ENCODE data around the gene GRHL1. TPM values are rescaled to one million over a fixed set of nuclear protein-coding genes. Genes with fewer than 3 reads are reported as not detected.

GRHL1 gene
- total and polyA plus RNA-seq, 2 of the 8 experiments (the other 6 are each of a cell fraction or from before 2014, with no cell fraction given) = 1.3 to 3.6 TPM

- no peak overlapping the region for H3K9ac ChIP-seq (replicated peaks in 1 of 4; ENCODE audit: extremely low read depth in 1 of 4, low read depth in 3 of 4, low read length in 3 of 4)
- H4K8ac ChIP-seq (ENCODE audit: extremely low read depth, insufficient read depth, low read length) = no peak overlapping the region
- H2BK20ac ChIP-seq (ENCODE audit: low read length) = no peak overlapping the region
- ChIA-PET POLR2A (ENCODE audit: partially characterized antibody) (no interaction called here), CTCF (ENCODE audit: partially characterized antibody) (interaction anchor here (0.9 to 1.5 kb wide), 3 partner anchors 8 to 32 kb away, joined by 3 to 10 read pairs (median 5); no protein-coding TSS in a partner anchor)
- H3K27me3 ChIP-seq (replicated peaks in 1 of 4; ENCODE audit: control insufficient read depth in 3 of 4, extremely low read depth in 1 of 4, insufficient read depth in 3 of 4, low read length in 3 of 4) = no peaks in the 10 kb centered on the region
- whole genome bisulfite sequencing, 2 experiments (ENCODE audit: extremely low coverage in 1 of 2, insufficient coverage in 1 of 2, insufficient read length in 1 of 2, insufficient replicate concordance in 2 of 2, low coverage in 1 of 2, low lambda C conversion rate in 2 of 2, missing lambda C conversion rate in 1 of 2) = 83% methylated on average over 9 of the region's 9 CpGs; no CpG with 5 or more reads in 1 of the 2 experiments
- no peak overlapping the region for H3K14ac ChIP-seq (ENCODE audit: insufficient read length)
- H3K4me3 ChIP-seq (ENCODE audit: extremely low read depth in 1 of 4, insufficient read depth in 2 of 4, low read depth in 3 of 4, low read length in 4 of 4) = no peak overlapping the region
- DNase-seq (ENCODE audit: low read depth in 1 of 2, low spot score in 2 of 2) = no peak
- no peak overlapping the region for H4K91ac ChIP-seq (replicated peaks; ENCODE audit: insufficient read length, low read length)
- no peak overlapping the region for H2AK5ac ChIP-seq (ENCODE audit: low read depth, low read length)
- H4K5ac ChIP-seq (ENCODE audit: insufficient read length, low read depth, low read length) = no peak overlapping the region
- no peaks in the 10 kb centered on the region for H4K20me1 ChIP-seq (replicated peaks in 1 of 2; ENCODE audit: control insufficient read depth in 1 of 2, insufficient read depth in 2 of 2, low read length in 2 of 2)
- no peak overlapping the region for H2AFZ ChIP-seq (ENCODE audit: low read length)
- no peak overlapping the region for H2BK120ac ChIP-seq (replicated peaks; ENCODE audit: low read depth, low read length)
- no peaks in the 10 kb centered on the region for H3K9me3 ChIP-seq (ENCODE audit: insufficient read depth in 2 of 2, low read depth in 1 of 2, low read length in 1 of 2)
- no peaks in the 10 kb centered on the region for H3K79me1 ChIP-seq (ENCODE audit: low read depth, low read length)
- H2BK12ac ChIP-seq (ENCODE audit: low read depth, low read length) = no peak overlapping the region
- no peaks in the 10 kb centered on the region for H3K23me2 ChIP-seq (ENCODE audit: low read depth, low read length)
- H2BK15ac ChIP-seq (ENCODE audit: low read length) = no peak overlapping the region
- no peak overlapping the region for H3K4ac ChIP-seq (replicated peaks; ENCODE audit: insufficient read length, low read depth, low read length)
- no peak overlapping the region for H3K23ac ChIP-seq (ENCODE audit: insufficient read length)
- H3K4me1 ChIP-seq (replicated peaks in 1 of 4; ENCODE audit: control insufficient read depth in 3 of 4, insufficient read depth in 4 of 4, low read length in 3 of 4) = no peaks in the 10 kb centered on the region
- no peak overlapping the region for H3K56ac ChIP-seq (replicated peaks; ENCODE audit: insufficient read length, low read depth, low read length)
- H3K79me2 ChIP-seq (ENCODE audit: control insufficient read depth in 1 of 2, insufficient read depth in 2 of 2, low read length in 2 of 2) = no peaks in the 10 kb centered on the region
- no peak overlapping the region for H2BK5ac ChIP-seq (ENCODE audit: low read depth, low read length)
- FAIRE-seq = no peak
- no peak overlapping the region for H3K27ac ChIP-seq (ENCODE audit: low read depth, low read length)
- no peak overlapping the region for H3K4me2 ChIP-seq (ENCODE audit: insufficient read depth in 1 of 2, low read depth in 2 of 2, low read length in 2 of 2)
- no peak overlapping the region for H3K18ac ChIP-seq (ENCODE audit: extremely low read depth, low read length)
- H3K36me3 ChIP-seq (ENCODE audit: control insufficient read depth in 2 of 4, insufficient read depth in 4 of 4, low read length in 3 of 4) = no peaks in the 10 kb centered on the region
- TF ChIP-seq BRCA1 (IDR thresholded peaks at IDR 0.05; ENCODE audit: low read depth, low read length) (no peak), BACH1 (IDR thresholded peaks at IDR 0.05; ENCODE audit: low read length) (no peak), CEBPB (IDR thresholded peaks at IDR 0.05; ENCODE audit: low read depth, low read length) (no peak), SIRT6 (IDR thresholded peaks at IDR 0.05; ENCODE audit: low read length) (no peak), ATF2 (IDR thresholded peaks at IDR 0.05; ENCODE audit: low read length) (no peak), NRF1 (IDR thresholded peaks at IDR 0.05; ENCODE audit: low read depth, low read length) (no peak), YY1 (IDR thresholded peaks at IDR 0.05; ENCODE audit: low read depth, low read length) (no peak), RBBP5 (IDR thresholded peaks at IDR 0.05; ENCODE audit: borderline replicate concordance, low read depth, low read length) (no peak)
- TF ChIP-seq, protein P1, sequence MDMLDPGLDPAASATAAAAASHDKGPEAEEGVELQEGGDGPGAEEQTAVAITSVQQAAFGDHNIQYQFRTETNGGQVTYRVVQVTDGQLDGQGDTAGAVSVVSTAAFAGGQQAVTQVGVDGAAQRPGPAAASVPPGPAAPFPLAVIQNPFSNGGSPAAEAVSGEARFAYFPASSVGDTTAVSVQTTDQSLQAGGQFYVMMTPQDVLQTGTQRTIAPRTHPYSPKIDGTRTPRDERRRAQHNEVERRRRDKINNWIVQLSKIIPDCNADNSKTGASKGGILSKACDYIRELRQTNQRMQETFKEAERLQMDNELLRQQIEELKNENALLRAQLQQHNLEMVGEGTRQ (IDR thresholded peaks at IDR 0.05; ENCODE audit: low read length) = no peak
These were observed 41.1 kb downstream of the GRHL1 start for GRCh38 chr2:9992427-9993187.

All from H1 (cell line).